NB4 (cell line): Measurements from ENCODE around the gene HIC1.

ENCODE experiments used
- CTCF ChIP-seq: IDR thresholded peaks from one replicate; pipeline ENCODE4 v1.5.1; 2012; ENCODE audit warnings: low read depth, low read length
- POLR2A ChIP-seq: IDR thresholded peaks from 2 replicates; pipeline ENCODE4 v1.6.1; 2011; ENCODE audit warnings: mild to moderate bottlenecking; ENCODE audit not compliant: insufficient read length; ENCODE audit errors: extremely low read depth

- TF ChIP-seq CTCF (peak; percentile 10), POLR2A (peak; percentile 66)
Observed at GRCh38 chr17:2041561-2042389, 13.1 kb upstream of the HIC1 start, which contains the start of gene OVCA2.
